Stimulated activated CD4-positive, alpha-beta T cell treated with anti-CD3 and anti-CD28 coated beads, Interleukin-2, amount 100 ng/mL, for 48 hours (primary cell): ENCODE data around the gene ATP5F1D.
"Not testable (repeated sequence)": the region's sequence is repeated elsewhere in the genome, so short reads cannot be mapped to it uniquely, and the experiment has no call there.

Experiments used
- DNase-seq, 2 donors: peaks; one replicate each; pipeline ENCODE4 v3.0.0-alpha.2; 2020

ATP5F1D gene

GRCh38 chr19:1233115-1233667 is 8.4 kb upstream of the ATP5F1D start:
- no peak for DNase-seq

GRCh38 chr19:1234051-1234954 is 7.2 kb upstream of the ATP5F1D start:
- no peak for DNase-seq

- DNase-seq: no peak
Measured at GRCh38 chr19:1234955-1235380, 6.6 kb upstream of the ATP5F1D start.

- no peak for DNase-seq
Measured at GRCh38 chr19:1235625-1236538, 5.7 kb upstream of the ATP5F1D start.

GRCh38 chr19:1236576-1236975 is 5.0 kb upstream of the ATP5F1D start:
- no peak for DNase-seq

GRCh38 chr19:1237027-1237659 is 4.4 kb upstream of the ATP5F1D start:
- DNase-seq: no peak

DNA sequence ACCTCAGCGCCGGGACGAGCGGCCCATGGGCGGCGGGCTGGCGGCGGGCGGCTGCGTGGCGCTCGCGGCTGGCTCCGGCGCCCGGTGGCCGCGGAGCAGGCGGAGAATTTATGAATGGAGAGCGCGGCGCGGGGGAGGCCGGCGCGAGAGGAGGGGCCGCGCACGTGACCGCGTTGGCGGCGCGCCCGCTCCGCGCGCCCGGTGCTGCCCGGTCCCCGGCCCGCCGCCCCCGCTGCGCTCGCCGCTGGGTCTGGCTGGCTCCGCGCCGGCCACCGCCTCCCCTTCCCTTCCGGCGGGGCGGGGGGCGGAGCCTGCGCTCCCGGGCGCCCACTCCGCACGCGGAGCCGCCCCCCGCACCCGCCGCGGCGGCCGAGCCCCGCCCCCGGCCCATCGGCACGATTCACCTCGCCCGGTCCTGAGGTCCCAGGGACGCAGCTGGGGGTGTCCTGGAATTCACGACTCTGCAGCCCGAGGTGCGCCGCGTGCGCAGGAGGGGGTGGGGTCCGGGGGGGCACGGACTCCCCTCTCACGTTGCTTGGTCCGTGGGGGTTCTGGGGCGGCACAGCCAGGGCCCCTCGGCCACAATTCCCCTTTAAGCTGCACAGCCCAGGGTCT is 3.7 kb upstream of the ATP5F1D start, which contains the start of gene CBARP:
CBARP (minus strand) TSS at position 252 of the 615 bp plus-strand sequence. CDS start 1,905 bp downstream, outside the sequence.
- no peak for DNase-seq

- DNase-seq: no peak
Measured at GRCh38 chr19:1238369-1239303, 2.9 kb upstream of the ATP5F1D start.

DNA sequence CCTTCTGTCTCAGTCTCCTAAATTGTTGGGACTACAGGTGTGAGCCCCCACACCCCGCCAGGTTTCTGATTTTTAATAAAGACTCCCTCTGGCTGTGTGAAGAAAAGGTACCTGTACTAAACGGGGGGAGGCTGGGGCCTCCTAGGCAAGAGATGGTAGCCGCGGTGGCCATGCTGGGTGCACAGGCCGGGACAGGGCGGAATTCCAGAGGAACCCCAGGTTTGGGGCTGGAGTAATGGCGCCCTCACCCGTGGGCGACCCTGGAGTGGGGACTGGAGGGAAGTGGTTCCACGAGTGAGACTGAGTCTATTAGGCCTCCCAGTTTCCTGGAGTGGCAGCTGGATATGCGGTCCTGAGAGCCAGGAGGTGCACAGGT is 2.1 kb upstream of the ATP5F1D start:
- DNase-seq: no peak

DNA sequence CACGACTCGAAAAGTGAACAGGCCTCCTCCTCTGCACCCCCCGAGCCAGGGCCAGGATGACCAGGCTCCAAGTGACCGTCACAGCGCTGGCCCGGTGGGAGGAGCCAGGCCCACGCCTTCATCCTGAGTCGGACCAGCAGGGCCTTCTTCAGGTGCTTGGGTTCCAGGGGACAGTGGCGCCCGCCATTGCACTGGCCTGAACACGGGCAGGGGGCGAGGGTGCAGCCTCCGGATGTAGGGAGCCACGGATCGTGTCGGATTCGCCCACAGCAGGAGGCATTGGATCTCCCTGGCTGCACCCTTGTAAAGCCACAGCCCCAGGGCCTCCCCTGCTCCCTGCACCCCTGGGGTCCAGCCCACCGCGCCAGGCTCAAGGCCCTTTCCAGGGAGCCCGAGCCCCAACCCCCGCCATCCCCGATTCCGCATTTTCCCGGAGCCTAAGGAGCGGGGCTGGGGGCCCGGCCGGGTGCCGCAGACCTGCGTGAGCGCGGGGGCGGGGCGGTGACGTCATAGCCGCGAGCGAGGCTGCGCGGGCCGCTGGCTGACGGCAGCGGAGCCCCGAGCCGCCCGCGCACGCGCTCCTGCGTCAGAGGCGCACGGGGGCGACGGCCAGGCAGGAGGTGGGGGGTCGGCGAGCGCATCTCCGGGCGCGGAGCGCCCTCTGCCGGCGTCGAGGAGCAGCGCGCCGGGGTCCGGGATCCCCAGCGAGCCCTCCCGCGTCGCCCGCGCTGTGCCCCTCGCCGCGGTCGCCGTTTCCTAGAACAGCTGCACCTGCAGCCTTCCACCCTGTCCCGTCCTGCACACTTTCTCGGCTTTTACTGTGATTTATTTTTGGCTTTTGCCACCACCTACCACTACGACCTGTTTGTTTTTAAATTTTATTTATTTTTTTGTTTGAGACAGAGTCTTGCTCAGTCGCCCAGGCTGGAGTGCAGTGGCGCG is 1.5 kb upstream of the ATP5F1D start:
- peak; percentile 88 to 99 for DNase-seq

GRCh38 chr19:1240925-1241324 is 626 bp upstream of the ATP5F1D start:
- no peak for DNase-seq

- DNase-seq: peak; percentile 86 to 89
Measured at GRCh38 chr19:1243768-1244692, 2.5 kb downstream of the ATP5F1D start.

DNA sequence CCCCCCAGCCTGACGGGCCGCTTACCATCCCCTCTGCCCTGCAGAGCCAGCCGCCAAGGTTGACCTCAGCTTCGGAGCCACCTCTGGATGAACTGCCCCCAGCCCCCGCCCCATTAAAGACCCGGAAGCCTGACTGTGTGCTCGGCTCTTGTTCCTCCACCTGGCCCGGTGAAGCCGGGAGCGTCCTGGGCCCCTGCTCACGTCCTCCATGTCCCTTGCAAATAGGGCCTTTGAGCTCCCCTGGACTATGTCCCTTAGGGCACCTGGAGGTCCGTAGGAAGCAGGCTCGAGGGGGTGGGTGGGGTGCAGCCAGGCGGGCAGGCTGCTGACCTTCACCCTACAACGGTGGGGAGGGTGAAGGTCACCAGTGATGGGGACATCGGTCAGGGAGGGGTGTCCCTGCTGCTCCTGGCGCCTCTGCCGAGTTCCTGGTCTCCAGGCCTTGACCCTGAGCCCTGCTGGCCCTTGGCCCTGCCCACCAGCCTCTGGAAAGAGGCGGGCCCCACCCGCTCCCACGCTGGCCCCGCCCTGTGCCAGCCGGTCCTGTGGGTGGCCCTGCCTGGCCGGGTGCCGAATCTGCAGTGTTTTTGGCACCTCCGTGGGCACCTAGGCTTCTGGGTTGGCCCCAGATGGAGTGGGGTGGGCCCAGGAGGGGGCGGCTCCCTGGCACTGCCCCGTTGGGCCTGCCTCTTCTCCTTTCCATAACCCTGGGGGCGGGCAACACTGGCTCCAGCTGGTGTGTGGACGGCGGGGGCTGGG is 3.3 kb downstream of the ATP5F1D start:
- no peak for DNase-seq

GRCh38 chr19:1245494-1246264 is 4.1 kb downstream of the ATP5F1D start:
- DNase-seq: no peak

DNA sequence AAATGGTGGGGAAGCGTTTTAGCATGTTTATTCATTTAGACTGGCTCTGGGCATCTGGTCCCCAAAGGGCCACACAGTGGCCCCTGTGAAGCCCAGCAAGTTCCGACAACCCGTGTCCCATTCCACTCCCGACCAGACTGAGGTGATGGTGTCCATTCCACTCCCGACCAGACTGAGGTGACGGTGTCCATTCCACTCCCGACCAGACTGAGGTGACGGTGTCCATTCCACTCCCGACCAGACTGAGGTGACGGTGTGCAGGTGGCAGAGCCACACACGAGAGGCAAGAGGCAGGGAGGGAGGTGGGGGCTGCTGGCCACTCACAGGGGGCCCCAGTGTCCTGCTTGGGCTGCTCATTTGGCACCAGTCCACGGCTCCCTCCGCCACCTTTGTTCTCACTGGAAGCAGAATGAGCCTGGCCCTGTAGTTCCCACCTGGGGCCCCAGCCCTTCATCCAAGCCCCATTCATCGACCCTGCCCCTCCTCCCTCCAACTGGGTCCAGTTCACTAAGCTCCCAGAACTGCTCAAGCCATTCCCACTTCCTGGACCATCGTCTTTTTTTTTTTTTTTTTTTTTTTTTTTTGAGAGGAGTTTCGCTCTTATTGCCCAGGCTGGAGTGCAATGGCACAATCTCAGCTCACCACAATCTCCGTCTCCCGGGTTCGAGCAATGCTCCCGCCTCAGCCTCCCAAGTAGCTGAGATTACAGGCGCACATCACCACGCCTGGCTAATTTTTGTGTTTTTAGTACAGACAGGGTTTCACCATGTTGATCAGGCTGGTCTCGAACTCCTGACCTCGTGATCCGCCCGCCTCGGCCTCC is 4.9 kb downstream of the ATP5F1D start:
- not testable (repeated sequence) for DNase-seq

GRCh38 chr19:1247748-1248138 is 6.2 kb downstream of the ATP5F1D start:
- DNase-seq: no peak
